ENCODE results near the gene TIMP3.

GRCh38 chr22:32753591-32753990, 47.9 kb upstream of the TIMP3 start:
- no peak for TF ChIP-seq CTCF (IDR thresholded peaks at IDR 0.05; ENCODE audit: low read depth, low read length)
- no peak for TF ChIP-seq POLR2A (IDR thresholded peaks at IDR 0.05; ENCODE audit: extremely low read depth, insufficient read length)

Data from NB4 (cell line).